ENCODE measurements around the gene RAC3.

Gene RAC3

DNA sequence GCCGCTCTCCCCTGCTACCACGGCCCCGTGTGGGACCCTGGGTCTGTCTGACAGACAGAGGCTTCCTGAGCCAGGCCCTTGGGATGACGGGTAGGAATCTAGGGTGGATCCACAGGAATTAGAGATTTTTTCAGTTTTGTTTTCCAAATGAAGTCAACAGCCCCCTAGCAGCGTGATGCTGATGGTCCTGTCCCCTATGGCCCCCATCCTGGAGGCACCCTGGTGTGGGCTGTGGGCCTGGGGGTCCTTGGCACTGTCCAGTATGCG, 24.3 kb upstream of the RAC3 start:
- Histone ChIP-seq H3K9me3 (ENCODE audit: control insufficient read depth, low read length) (no peaks in the 10 kb centered on the region), H3K27ac (ENCODE audit: insufficient read depth, low read depth, low read length, poor library complexity, severe bottlenecking) (no peak overlapping the region), H3K4me1 (ENCODE audit: control insufficient read depth, insufficient read depth, low read length) (peaks cover 13% of the 10 kb centered on the region), H3K4me3 (ENCODE audit: insufficient read depth, low read depth, low read length) (no peak overlapping the region), H3K36me3 (ENCODE audit: control insufficient read depth, insufficient read depth, low read length) (no peaks in the 10 kb centered on the region), H3K27me3 (ENCODE audit: control insufficient read depth, insufficient read depth, low read length, poor library complexity, severe bottlenecking) (no peaks in the 10 kb centered on the region)
- WGBS, 2 experiments: 94 to 96% methylated on average over 6 of the region's 6 CpGs

GRCh38 chr17:82007495-82008257, 23.8 kb upstream of the RAC3 start:
- 94% methylated on average over 30 of the region's 30 CpGs for WGBS, 2 experiments
- H3K36me3 ChIP-seq (ENCODE audit: control insufficient read depth, insufficient read depth, low read length): no peaks in the 10 kb centered on the region
- peaks cover 13% of the 10 kb centered on the region for H3K4me1 ChIP-seq (ENCODE audit: control insufficient read depth, insufficient read depth, low read length)
- no peaks in the 10 kb centered on the region for H3K9me3 ChIP-seq (ENCODE audit: control insufficient read depth, low read length)
- H3K4me3 ChIP-seq (ENCODE audit: insufficient read depth, low read depth, low read length): no peak overlapping the region
- H3K27me3 ChIP-seq (ENCODE audit: control insufficient read depth, insufficient read depth, low read length, poor library complexity, severe bottlenecking): no peaks in the 10 kb centered on the region
- no peak overlapping the region for H3K27ac ChIP-seq (ENCODE audit: insufficient read depth, low read depth, low read length, poor library complexity, severe bottlenecking)

DNA sequence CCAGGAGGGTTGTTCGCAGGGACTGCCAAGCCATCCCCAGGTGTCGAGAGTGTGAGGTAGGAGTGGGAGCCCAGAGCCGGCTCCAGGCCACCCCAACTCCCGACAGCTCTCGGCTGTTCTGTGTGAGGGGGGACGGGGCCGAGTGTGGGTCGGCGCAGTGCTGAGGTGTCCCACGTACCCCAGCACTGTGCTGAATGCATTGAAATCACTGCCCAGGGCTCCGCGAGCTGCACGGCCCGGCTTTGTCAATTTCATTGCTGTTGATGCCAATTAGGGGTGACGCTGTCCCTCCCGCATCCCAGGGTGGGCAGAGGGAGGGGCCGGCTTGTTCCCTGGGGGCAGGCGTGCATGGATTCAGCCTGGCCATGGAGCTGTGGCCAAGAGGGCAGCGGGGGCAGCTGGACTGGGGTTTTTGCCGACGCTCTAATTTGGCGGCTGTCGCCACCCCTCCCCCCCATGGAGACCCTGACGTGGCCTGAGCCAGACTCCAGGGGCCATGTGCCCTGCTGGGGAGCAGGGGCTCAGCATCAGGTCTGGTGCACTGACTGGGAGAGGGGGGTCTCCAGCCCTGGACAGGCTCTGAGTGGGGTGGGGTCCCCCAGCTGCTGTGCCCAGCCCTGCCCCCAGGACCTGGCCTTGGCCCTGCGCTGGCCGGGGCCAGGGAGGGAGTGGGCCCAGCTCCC, 23.1 kb upstream of the RAC3 start:
- Histone ChIP-seq H3K9me3 (ENCODE audit: control insufficient read depth, low read length) (no peaks in the 10 kb centered on the region), H3K27me3 (ENCODE audit: control insufficient read depth, insufficient read depth, low read length, poor library complexity, severe bottlenecking) (no peaks in the 10 kb centered on the region), H3K4me1 (ENCODE audit: control insufficient read depth, insufficient read depth, low read length) (peaks cover 16% of the 10 kb centered on the region), H3K4me3 (ENCODE audit: insufficient read depth, low read depth, low read length) (no peak overlapping the region), H3K36me3 (ENCODE audit: control insufficient read depth, insufficient read depth, low read length) (no peaks in the 10 kb centered on the region), H3K27ac (ENCODE audit: insufficient read depth, low read depth, low read length, poor library complexity, severe bottlenecking) (no peak overlapping the region)
- 92 to 93% methylated on average over 26 of the region's 26 CpGs for WGBS, 2 experiments

GRCh38 chr17:82008941-82009405, 22.5 kb upstream of the RAC3 start:
- Histone ChIP-seq H3K9me3 (ENCODE audit: control insufficient read depth, low read length) (no peaks in the 10 kb centered on the region), H3K4me1 (ENCODE audit: control insufficient read depth, insufficient read depth, low read length) (peaks cover 12% of the 10 kb centered on the region), H3K36me3 (ENCODE audit: control insufficient read depth, insufficient read depth, low read length) (no peaks in the 10 kb centered on the region), H3K4me3 (ENCODE audit: insufficient read depth, low read depth, low read length) (no peak overlapping the region), H3K27me3 (ENCODE audit: control insufficient read depth, insufficient read depth, low read length, poor library complexity, severe bottlenecking) (no peaks in the 10 kb centered on the region), H3K27ac (ENCODE audit: insufficient read depth, low read depth, low read length, poor library complexity, severe bottlenecking) (no peak overlapping the region)
- 95 to 96% methylated on average over 28 of the region's 28 CpGs for WGBS, 2 experiments

GRCh38 chr17:82009413-82009812, 22.1 kb upstream of the RAC3 start:
- Histone ChIP-seq H3K27me3 (ENCODE audit: control insufficient read depth, insufficient read depth, low read length, poor library complexity, severe bottlenecking) (no peaks in the 10 kb centered on the region), H3K9me3 (ENCODE audit: control insufficient read depth, low read length) (no peaks in the 10 kb centered on the region), H3K36me3 (ENCODE audit: control insufficient read depth, insufficient read depth, low read length) (no peaks in the 10 kb centered on the region), H3K4me3 (ENCODE audit: insufficient read depth, low read depth, low read length) (no peak overlapping the region), H3K4me1 (ENCODE audit: control insufficient read depth, insufficient read depth, low read length) (peaks cover 12% of the 10 kb centered on the region), H3K27ac (ENCODE audit: insufficient read depth, low read depth, low read length, poor library complexity, severe bottlenecking) (no peak overlapping the region)
- 92 to 93% methylated on average over 15 of the region's 15 CpGs for WGBS, 2 experiments

DNA sequence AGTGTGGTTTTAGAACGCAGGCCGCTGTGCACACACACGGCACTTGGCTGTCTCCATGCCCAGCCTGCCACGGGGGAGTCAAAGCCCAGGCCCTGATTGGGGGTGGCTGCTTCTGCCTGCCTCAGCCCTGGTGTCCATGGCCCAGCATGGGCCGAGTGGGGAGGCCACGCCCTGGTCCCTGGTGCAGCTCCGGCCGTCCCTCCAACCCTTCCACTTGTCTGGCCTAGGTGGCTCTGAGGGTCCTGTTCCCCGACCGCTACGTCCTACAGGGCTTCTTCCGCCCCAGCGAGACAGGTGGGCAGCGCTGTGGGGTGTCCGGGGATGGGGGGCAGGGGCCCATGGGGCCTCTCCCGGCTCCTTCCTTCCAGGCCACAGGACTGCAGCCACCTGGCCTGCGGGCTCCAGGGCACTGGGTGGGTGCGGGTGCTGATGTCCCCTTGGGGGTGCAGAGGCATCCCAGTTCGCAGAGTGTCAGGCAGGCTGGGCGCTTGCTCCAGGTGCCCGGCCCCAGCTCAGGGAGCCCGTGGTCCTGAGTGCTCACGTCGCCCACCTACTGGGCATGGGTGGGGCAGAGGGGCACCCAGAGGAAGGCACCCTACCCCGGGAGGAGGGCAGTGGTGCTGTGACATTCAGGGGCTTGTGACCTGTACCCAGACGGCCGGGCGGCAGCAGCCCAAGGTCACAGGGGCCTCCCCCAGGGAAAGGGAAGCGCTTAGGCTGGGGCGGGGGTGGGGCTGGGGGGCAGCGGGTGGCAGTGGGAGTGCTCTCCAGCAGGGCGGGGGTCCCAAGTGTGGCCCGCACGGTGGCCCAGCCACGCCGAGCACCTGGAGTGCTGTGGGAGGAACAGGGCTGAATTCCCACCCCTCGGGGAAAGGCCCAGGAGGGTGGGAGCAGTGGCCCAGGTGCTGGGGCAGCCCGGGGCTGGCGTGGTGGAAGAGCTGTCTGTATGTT, 20.6 kb upstream of the RAC3 start:
- H3K27me3 ChIP-seq (ENCODE audit: control insufficient read depth, insufficient read depth, low read length, poor library complexity, severe bottlenecking): no peaks in the 10 kb centered on the region
- no peaks in the 10 kb centered on the region for H3K9me3 ChIP-seq (ENCODE audit: control insufficient read depth, low read length)
- no peaks in the 10 kb centered on the region for H3K36me3 ChIP-seq (ENCODE audit: control insufficient read depth, insufficient read depth, low read length)
- WGBS, 2 experiments: 95 to 97% methylated on average over 39 of the region's 39 CpGs
- no peak overlapping the region for H3K27ac ChIP-seq (ENCODE audit: insufficient read depth, low read depth, low read length, poor library complexity, severe bottlenecking)
- peaks cover 20% of the 10 kb centered on the region for H3K4me1 ChIP-seq (ENCODE audit: control insufficient read depth, insufficient read depth, low read length)
- H3K4me3 ChIP-seq (ENCODE audit: insufficient read depth, low read depth, low read length): no peak overlapping the region

DNA sequence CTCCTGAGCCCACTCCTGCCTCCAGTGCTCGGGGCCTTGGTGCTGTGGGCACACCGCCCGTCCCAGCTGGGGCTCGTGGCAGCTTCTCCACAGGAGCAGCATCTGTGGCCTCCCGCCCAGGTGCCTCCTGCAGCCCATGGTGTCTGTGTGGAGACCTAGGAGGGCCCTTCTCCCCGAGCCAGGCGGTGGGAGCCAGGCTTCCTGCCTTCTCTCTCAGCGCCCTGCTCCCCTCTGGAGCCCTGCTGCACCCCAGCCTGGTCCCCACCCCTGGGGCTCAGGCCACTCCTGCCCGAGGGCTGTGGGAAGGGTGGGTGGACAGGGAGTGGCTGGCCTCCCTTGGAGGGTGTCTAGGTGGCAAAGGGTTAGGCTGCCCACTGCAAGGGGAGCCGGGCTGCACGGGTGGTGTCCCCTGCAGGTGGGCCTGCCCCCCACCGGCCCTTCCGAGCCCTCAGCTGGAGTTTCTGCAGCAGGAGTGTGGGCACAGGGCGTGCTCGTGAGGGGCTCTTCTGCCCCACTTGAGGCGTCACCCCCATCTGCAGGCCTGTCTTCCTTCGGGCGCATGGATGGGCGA, 19.8 kb upstream of the RAC3 start:
- H3K4me1 ChIP-seq (ENCODE audit: control insufficient read depth, insufficient read depth, low read length): peaks cover 24% of the 10 kb centered on the region
- no peaks in the 10 kb centered on the region for H3K9me3 ChIP-seq (ENCODE audit: control insufficient read depth, low read length)
- no peaks in the 10 kb centered on the region for H3K36me3 ChIP-seq (ENCODE audit: control insufficient read depth, insufficient read depth, low read length)
- no peak overlapping the region for H3K27ac ChIP-seq (ENCODE audit: insufficient read depth, low read depth, low read length, poor library complexity, severe bottlenecking)
- 91 to 95% methylated on average over 19 of the region's 19 CpGs for WGBS, 2 experiments
- no peak overlapping the region for H3K4me3 ChIP-seq (ENCODE audit: insufficient read depth, low read depth, low read length)
- H3K27me3 ChIP-seq (ENCODE audit: control insufficient read depth, insufficient read depth, low read length, poor library complexity, severe bottlenecking): no peaks in the 10 kb centered on the region

- Histone ChIP-seq H3K4me3 (ENCODE audit: insufficient read depth, low read depth, low read length) (no peak overlapping the region), H3K36me3 (ENCODE audit: control insufficient read depth, insufficient read depth, low read length) (no peaks in the 10 kb centered on the region), H3K4me1 (ENCODE audit: control insufficient read depth, insufficient read depth, low read length) (peaks cover 21% of the 10 kb centered on the region), H3K27ac (ENCODE audit: insufficient read depth, low read depth, low read length, poor library complexity, severe bottlenecking) (peak overlapping the region; percentile 30), H3K27me3 (ENCODE audit: control insufficient read depth, insufficient read depth, low read length, poor library complexity, severe bottlenecking) (no peaks in the 10 kb centered on the region), H3K9me3 (ENCODE audit: control insufficient read depth, low read length) (no peaks in the 10 kb centered on the region)
- WGBS, 2 experiments: 76 to 82% methylated on average over 20 of the region's 20 CpGs
Observed at GRCh38 chr17:82012261-82012639, 19.2 kb upstream of the RAC3 start.

GRCh38 chr17:82012640-82013295, 18.7 kb upstream of the RAC3 start:
- H3K27me3 ChIP-seq (ENCODE audit: control insufficient read depth, insufficient read depth, low read length, poor library complexity, severe bottlenecking): no peaks in the 10 kb centered on the region
- peaks cover 18% of the 10 kb centered on the region for H3K4me1 ChIP-seq (ENCODE audit: control insufficient read depth, insufficient read depth, low read length)
- H3K9me3 ChIP-seq (ENCODE audit: control insufficient read depth, low read length): no peaks in the 10 kb centered on the region
- H3K4me3 ChIP-seq (ENCODE audit: insufficient read depth, low read depth, low read length): no peak overlapping the region
- 79 to 81% methylated on average over 19 of the region's 19 CpGs for WGBS, 2 experiments
- H3K27ac ChIP-seq (ENCODE audit: insufficient read depth, low read depth, low read length, poor library complexity, severe bottlenecking): peak overlapping the region; percentile 30
- no peaks in the 10 kb centered on the region for H3K36me3 ChIP-seq (ENCODE audit: control insufficient read depth, insufficient read depth, low read length)
